H9 (cell line): ENCODE measurements around the gene THEM5. TPM values are rescaled to one million over a fixed set of nuclear protein-coding genes. Genes with fewer than 3 reads are reported as not detected.

Source experiments
- DNase-seq: peaks from one replicate; pipeline ENCODE4 v3.0.0-alpha.2; 2017
- H2AFZ ChIP-seq: one replicate; pipeline ENCODE4 v1.6.1; 2013; ENCODE audit warnings: mild to moderate bottlenecking, low read length, control low read depth, moderate library complexity
- H2AK5ac ChIP-seq: 2 replicates; pipeline ENCODE4 v1.6.1; 2013; ENCODE audit warnings: low read length, control low read depth, mixed read lengths; ENCODE audit not compliant: insufficient read length
- H2BK120ac ChIP-seq: one replicate; pipeline ENCODE4 v1.6.1; 2013; ENCODE audit warnings: low read depth, mild to moderate bottlenecking, low read length, control low read depth, inconsistent platforms; ENCODE audit not compliant: poor library complexity, severe bottlenecking
- H2BK12ac ChIP-seq: 2 replicates; pipeline ENCODE4 v1.6.1; 2013; ENCODE audit warnings: low read length, control low read depth, mixed read lengths, low read depth; ENCODE audit not compliant: insufficient read length
- H2BK15ac ChIP-seq: 2 replicates; pipeline ENCODE4 v1.6.1; 2013; ENCODE audit warnings: low read depth, low read length, control low read depth
- H2BK20ac ChIP-seq: one replicate; pipeline ENCODE4 v1.6.1; 2013; ENCODE audit warnings: low read depth, mild to moderate bottlenecking, low read length, control low read depth, inconsistent platforms; ENCODE audit not compliant: poor library complexity, severe bottlenecking
- H2BK5ac ChIP-seq: 2 replicates; pipeline ENCODE4 v1.6.1; 2013; ENCODE audit warnings: low read length, control low read depth, mixed read lengths; ENCODE audit not compliant: insufficient read length
- H3K14ac ChIP-seq: 2 replicates; pipeline ENCODE4 v1.6.1; 2013; ENCODE audit warnings: low read length, control low read depth; ENCODE audit not compliant: insufficient read depth
- H3K18ac ChIP-seq: 2 replicates; pipeline ENCODE4 v1.6.1; 2013; ENCODE audit warnings: low read depth, mild to moderate bottlenecking, mixed read lengths, low read length, control low read depth; ENCODE audit not compliant: insufficient read length
- H3K23ac ChIP-seq: 2 replicates; pipeline ENCODE4 v1.6.1; 2013; ENCODE audit warnings: low read length, control low read depth, mixed read lengths, low read depth; ENCODE audit not compliant: insufficient read length
- H3K23me2 ChIP-seq: 2 replicates; pipeline ENCODE4 v1.6.1; 2013; ENCODE audit warnings: low read depth, mild to moderate bottlenecking, mixed read lengths, low read length, control low read depth; ENCODE audit not compliant: insufficient read length, poor library complexity, severe bottlenecking
- H3K27ac ChIP-seq: 2 replicates; pipeline ENCODE4 v1.5.1; 2013; ENCODE audit warnings: low read length, control low read depth, mixed read lengths, low read depth; ENCODE audit not compliant: insufficient read length
- H3K27me3 ChIP-seq: 2 replicates; pipeline ENCODE4 v1.6.1; 2013; ENCODE audit warnings: low read length, control low read depth, inconsistent platforms; ENCODE audit not compliant: insufficient read depth
- H3K4ac ChIP-seq: 2 replicates; pipeline ENCODE4 v1.6.1; 2013; ENCODE audit warnings: low read depth, mild to moderate bottlenecking, control low read depth, inconsistent platforms, low read length, moderate library complexity
- H3K4me1 ChIP-seq: 2 replicates; pipeline ENCODE4 v1.6.1; 2013; ENCODE audit warnings: low read length, control low read depth, inconsistent platforms; ENCODE audit not compliant: insufficient read depth
- H3K4me2 ChIP-seq: 2 replicates; pipeline ENCODE4 v1.6.1; 2013; ENCODE audit warnings: low read length, control low read depth, mixed read lengths; ENCODE audit not compliant: insufficient read length, insufficient read depth
- H3K56ac ChIP-seq: 2 replicates; pipeline ENCODE4 v1.6.1; 2013; ENCODE audit warnings: low read depth, mild to moderate bottlenecking, mixed read lengths, low read length, control low read depth; ENCODE audit not compliant: insufficient read length
- H3K79me1 ChIP-seq: 2 replicates; pipeline ENCODE4 v1.6.1; 2013; ENCODE audit warnings: low read depth, mild to moderate bottlenecking, moderate library complexity, low read length, control low read depth, inconsistent platforms; ENCODE audit not compliant: insufficient read depth, poor library complexity, severe bottlenecking
- H3K79me2 ChIP-seq: 2 replicates; pipeline ENCODE4 v1.6.1; 2013; ENCODE audit warnings: low read length, control low read depth, inconsistent platforms; ENCODE audit not compliant: insufficient read depth
- H3K9ac ChIP-seq: 2 replicates; pipeline ENCODE4 v1.6.1; 2013; ENCODE audit warnings: low read length, control low read depth, mixed read lengths; ENCODE audit not compliant: insufficient read length; ENCODE audit errors: extremely low read depth
- H3K9me3 ChIP-seq: one replicate; pipeline ENCODE4 v1.6.1; 2013; ENCODE audit warnings: low read depth, low read length, inconsistent platforms; ENCODE audit not compliant: control insufficient read depth
- H3T11ph ChIP-seq: one replicate; pipeline ENCODE4 v1.6.1; 2013; ENCODE audit warnings: mild to moderate bottlenecking, low read length, control low read depth, inconsistent platforms
- H4K20me1 ChIP-seq: one replicate; pipeline ENCODE4 v1.6.1; 2013; ENCODE audit not compliant: control insufficient read depth, insufficient read length, insufficient read depth
- H4K5ac ChIP-seq: 2 replicates; pipeline ENCODE4 v1.6.1; 2013; ENCODE audit warnings: low read depth, mild to moderate bottlenecking, mixed read lengths, low read length, control low read depth; ENCODE audit not compliant: insufficient read length
- H4K8ac ChIP-seq: replicated peaks from 2 replicates; pipeline ENCODE4 v1.6.1; 2013; ENCODE audit warnings: low read length, control low read depth, mixed read lengths, low read depth; ENCODE audit not compliant: insufficient read length
- H4K91ac ChIP-seq: 2 replicates; pipeline ENCODE4 v1.6.1; 2013; ENCODE audit warnings: low read depth, mild to moderate bottlenecking, moderate library complexity, mixed read lengths, low read length, control low read depth; ENCODE audit not compliant: insufficient read length
- H3K27ac Mint-ChIP-seq, 3 experiments: 2 replicates in 2 of 3; 3 replicates in 1 of 3; pipeline ENCODE4 v1.8.0; 2020 to 2021; ENCODE audit warnings: mixed read lengths in 3 of 3, mild to moderate bottlenecking in 1 of 3, moderate library complexity in 1 of 3
- H3K27me3 Mint-ChIP-seq: 2 replicates; pipeline ENCODE4 v1.8.0; 2021; ENCODE audit warnings: low read depth, mild to moderate bottlenecking, moderate library complexity, mixed read lengths
- H3K36me3 Mint-ChIP-seq, 3 experiments: 2 replicates in 2 of 3; 3 replicates in 1 of 3; pipeline ENCODE4 v1.8.0; 2020 to 2021; ENCODE audit warnings: low read depth in 3 of 3, mixed read lengths in 3 of 3; ENCODE audit not compliant: insufficient read depth in 1 of 3
- H3K4me1 Mint-ChIP-seq, 2 experiments: 2 replicates each; pipeline ENCODE4 v1.8.0; 2020; ENCODE audit warnings: mixed read lengths in 2 of 2
- H3K4me3 Mint-ChIP-seq, 2 experiments: 2 replicates in 1 of 2; 3 replicates in 1 of 2; pipeline ENCODE4 v1.8.0; 2020 to 2021; ENCODE audit warnings: mild to moderate bottlenecking in 2 of 2, mixed read lengths in 2 of 2, moderate library complexity in 1 of 2
- H3K9me3 Mint-ChIP-seq, 2 experiments: 2 replicates in 1 of 2; 3 replicates in 1 of 2; pipeline ENCODE4 v1.8.0; 2020; ENCODE audit warnings: mild to moderate bottlenecking in 2 of 2, mixed read lengths in 2 of 2, moderate library complexity in 1 of 2
- CTCF ChIP-seq: fragments of 200-600 bp; sonication (generic); conservative IDR thresholded peaks from 3 replicates; pipeline ENCODE4 v1.8.0; 2021; ENCODE audit warnings: antibody characterized with exemption, mild to moderate bottlenecking
- WGBS: extraction: QIAGEN DNeasy Blood & Tissue Kit; methylation state at CpG from one replicate; pipeline ENCODE4 v1.1.7; 2013; ENCODE audit warnings: missing lambda C conversion rate, low lambda C conversion rate, mixed read lengths; ENCODE audit not compliant: insufficient read length; ENCODE audit errors: extremely low coverage; 5-methylcytosine and 5-hydroxymethylcytosine counted together
- total RNA-seq: library from RNA; stranded (reverse); gene quantifications from 2 replicates; pipeline ENCODE4 v1.2.1, GENCODE V29; 2021

THEM5 gene
- total RNA-seq, 1 experiment from 2014 or later = not detected

GRCh38 chr1:151882466-151882865, 29.0 kb upstream of the THEM5 start:
- H3K4me1 ChIP-seq = no peaks in the 10 kb centered on the region
- H3K36me3 Mint-ChIP-seq = peaks cover 8 to 15% (median 9%) of the 10 kb centered on the region in 3 experiments; a peak in 6 of 7 replicates
- no peak for TF ChIP-seq CTCF
- H3K23ac ChIP-seq = no peak overlapping the region
- H2BK15ac ChIP-seq = no peak overlapping the region
- no peaks in the 10 kb centered on the region for H3K23me2 ChIP-seq
- no peaks in the 10 kb centered on the region for H3K4me1 Mint-ChIP-seq
- H3K14ac ChIP-seq = no peak overlapping the region
- H3K18ac ChIP-seq = no peak overlapping the region
- H3K79me2 ChIP-seq = no peaks in the 10 kb centered on the region
- H3K4ac ChIP-seq = no peak overlapping the region
- H3K27me3 ChIP-seq = no peaks in the 10 kb centered on the region
- H3K56ac ChIP-seq = no peak overlapping the region
- H3K4me3 Mint-ChIP-seq = no peak overlapping the region
- no peak overlapping the region for H3K4me2 ChIP-seq
- no peak overlapping the region for H3K27ac Mint-ChIP-seq
- H4K20me1 ChIP-seq = no peaks in the 10 kb centered on the region
- no peak overlapping the region for H2AK5ac ChIP-seq
- no CpG with 5 or more reads among the region's 2 CpGs for WGBS
- no peak overlapping the region for H2AFZ ChIP-seq
- no peak overlapping the region for H4K8ac ChIP-seq
- DNase-seq = no peak
- peaks cover 4 to 6% of the 10 kb centered on the region in 2 experiments; a peak in 3 of 5 replicates for H3K9me3 Mint-ChIP-seq
- no peak overlapping the region for H4K5ac ChIP-seq
- no peak overlapping the region for H2BK5ac ChIP-seq
- no peaks in the 10 kb centered on the region for H3K9me3 ChIP-seq
- H2BK12ac ChIP-seq = no peak overlapping the region
- no peak overlapping the region for H3K27ac ChIP-seq
- no peak overlapping the region for H2BK120ac ChIP-seq
- no peaks in the 10 kb centered on the region for H3K79me1 ChIP-seq
- no peak overlapping the region for H4K91ac ChIP-seq
- H2BK20ac ChIP-seq = no peak overlapping the region
- H3T11ph ChIP-seq = no peak overlapping the region
- no peaks in the 10 kb centered on the region for H3K27me3 Mint-ChIP-seq
- no peak overlapping the region for H3K9ac ChIP-seq
